A172 (cell line): ENCODE measurements around the gene RRP12. TPM values are rescaled to one million over a fixed set of nuclear protein-coding genes. Genes with fewer than 3 reads are reported as not detected.
"Not testable (repeated sequence)": the region's sequence is repeated elsewhere in the genome, so short reads cannot be mapped to it uniquely, and the experiment has no call there.

Experiments
- DNase-seq: peaks from one replicate; pipeline ENCODE4 v3.0.0-alpha.2; 2015; ENCODE audit warnings: low spot score
- total RNA-seq: library from RNA; depleted of rRNA; stranded (reverse); fragments of >200 nt; shearing (Covaris generic); gene quantifications from 2 replicates; pipeline ENCODE4 v1.2.3, GENCODE V29; 2014

Gene RRP12
- total RNA-seq, 1 experiment from 2014 or later: 47.9 TPM

DNA sequence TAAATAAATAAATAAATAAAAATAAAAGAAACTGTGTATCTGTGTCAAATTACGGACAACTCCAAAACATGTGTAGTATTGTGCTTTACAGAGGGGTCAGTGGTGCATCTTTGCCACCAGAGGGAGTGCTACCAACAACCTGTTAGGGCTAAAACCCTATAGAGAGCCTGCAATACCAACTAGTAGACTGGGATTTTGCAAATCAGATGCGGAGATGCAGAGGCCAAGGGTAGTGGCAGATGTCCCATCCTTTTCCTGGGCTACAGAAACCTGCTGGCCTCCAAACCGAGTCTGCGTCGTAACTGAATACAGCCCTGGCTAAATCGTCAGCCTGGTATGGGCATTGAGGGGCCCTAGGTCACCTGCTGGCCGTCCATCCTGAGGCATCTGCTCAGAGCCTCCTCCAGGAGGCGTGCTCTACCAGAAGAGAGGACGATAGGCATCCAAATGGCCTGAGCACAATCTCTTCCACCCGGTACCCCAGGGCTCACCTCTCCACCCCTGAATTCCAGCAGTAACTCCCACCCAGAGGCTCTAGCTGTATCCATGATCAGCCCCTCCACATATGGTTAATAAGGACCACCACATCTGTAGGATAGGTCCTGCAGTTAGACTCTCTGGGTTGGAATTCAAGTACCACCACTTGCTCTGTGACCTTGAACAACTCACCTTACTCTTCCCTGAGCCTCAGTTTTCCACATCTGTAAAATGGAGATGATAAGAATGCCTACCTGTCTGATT is 6.2 kb upstream of the RRP12 start:
- DNase-seq: peak; percentile 86

DNA sequence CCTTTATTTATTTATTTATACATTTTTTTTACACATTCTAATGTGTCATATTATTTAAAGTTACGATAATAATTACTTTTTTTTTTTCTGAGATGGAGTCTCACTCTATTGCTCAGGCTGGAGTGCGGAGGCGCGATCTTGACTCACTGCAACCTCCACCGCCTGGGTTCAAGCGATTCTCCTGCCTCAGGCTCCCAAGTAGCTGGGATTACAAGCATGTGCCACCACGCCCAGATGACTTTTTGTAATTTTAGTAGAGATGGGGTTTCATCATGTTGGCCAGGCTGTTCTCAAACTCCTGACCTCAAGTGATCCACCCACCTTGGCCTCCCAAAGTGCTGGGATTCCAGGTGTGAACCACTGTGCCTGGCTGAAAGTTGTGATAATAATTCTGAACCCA is 5.3 kb upstream of the RRP12 start:
- DNase-seq: not testable (repeated sequence)

DNA sequence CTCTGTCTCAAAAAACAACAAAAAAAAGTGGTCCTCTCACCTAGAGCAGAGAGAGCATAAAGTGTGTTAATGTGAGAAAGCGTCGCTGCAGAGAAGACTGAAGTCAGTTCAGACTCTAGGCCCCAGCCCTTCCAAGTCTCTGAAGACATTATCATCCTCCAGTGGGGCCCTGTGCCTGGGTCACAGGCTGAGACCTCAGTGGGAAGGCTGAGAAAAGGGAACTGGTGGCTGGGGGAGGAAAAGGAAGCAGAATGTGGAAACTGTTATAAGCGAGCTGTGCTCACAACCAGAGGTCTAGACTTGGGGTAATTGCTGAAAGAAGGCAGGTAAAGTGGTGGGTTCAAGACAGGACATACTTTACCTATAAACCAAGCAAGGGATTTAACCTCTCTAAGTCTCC is 4.9 kb upstream of the RRP12 start:
- no peak for DNase-seq

DNA sequence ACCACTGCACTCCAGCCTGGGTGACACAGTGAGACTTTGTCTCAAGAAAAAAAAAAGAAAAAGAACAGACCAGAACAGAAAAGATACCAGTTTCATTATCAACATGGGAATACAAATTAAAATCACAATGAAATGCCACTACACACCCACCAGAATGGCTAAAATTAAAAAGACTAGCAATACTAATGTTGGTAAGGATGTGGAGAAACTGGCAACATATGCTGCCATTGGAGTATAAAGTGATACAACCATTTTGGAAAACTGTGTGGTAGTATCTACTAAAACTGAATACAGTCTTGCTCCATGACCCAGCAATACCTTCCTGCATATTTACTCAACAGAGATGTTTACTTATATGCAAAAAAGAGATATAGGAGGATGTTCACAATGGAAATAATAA is 2.9 kb upstream of the RRP12 start:
- no peak for DNase-seq

DNA sequence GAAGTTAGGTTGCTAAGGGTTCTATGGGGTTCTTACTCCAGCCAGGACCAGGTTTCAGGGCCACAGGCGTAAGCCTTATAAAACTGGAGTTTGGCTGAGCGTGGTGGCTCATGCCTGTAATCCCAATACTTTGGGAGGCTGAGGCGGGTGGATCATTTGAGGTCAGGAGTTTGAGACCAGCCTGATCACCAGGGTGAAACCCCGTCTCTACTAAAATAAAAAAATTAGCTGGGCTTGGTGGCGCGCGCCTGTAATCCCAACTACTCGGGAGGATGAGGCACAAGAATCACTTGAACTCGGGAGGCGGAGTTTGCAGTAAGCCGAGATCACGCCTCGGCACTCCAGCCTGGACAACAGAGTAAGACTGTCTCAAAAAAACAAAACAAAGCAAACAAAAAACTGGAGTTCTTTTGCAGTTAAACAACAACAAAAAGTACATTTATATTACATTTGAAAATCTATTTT is 347 bp upstream of the RRP12 start:
- no peak for DNase-seq

DNA sequence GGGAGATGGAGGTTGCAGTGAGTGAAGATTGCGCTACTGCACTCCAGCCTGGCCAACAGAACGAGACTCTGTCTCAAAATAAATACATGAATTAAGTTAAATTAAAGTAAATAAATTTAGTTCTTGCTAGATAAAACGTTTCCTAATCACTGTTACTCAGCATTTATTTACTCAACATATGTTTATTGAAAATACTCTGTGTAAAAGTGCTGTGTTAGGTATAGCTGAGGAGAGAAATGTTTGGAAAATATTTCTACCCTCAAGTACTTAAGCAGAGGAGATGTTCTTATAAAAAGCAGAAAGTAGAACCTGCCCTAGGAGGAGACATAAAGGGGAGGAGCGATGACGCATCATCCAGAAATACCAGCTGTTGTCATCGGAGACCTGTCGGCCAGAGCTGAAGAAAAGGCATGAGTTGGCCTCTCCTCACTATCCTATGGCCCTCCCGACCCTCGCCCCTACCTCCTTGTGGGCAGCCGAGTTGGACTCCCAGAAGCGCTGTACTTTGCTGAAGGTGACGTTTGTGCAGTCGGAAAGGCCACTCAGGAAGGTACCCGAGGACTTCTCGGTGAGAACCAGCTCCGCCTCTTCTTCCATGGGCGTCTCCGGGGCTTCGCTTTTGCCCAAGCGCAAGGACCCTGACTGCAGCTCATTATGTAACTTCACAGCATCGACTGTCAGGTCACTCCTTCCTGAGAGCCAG is 1.1 kb downstream of the RRP12 start:
- DNase-seq: peak; percentile 87

DNA sequence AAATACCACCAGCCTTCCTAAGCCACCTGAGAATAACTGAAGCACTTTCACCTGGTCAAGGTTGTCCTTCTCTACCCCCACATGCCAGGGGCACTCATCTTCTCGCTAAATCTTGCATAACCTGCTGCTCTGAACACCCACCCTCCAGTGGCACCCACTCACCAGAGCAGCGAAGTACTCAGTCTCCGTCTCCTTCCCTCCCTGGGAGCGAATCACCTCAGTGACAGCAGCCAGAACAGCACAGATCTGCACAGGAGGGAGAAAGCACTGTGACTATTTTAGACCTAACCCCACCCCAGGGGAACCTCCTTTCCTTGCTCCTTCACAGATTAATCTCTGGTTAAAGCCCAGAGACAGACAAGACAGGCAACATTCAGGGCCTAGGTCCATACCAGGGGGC is 5.1 kb downstream of the RRP12 start:
- no peak for DNase-seq

DNA sequence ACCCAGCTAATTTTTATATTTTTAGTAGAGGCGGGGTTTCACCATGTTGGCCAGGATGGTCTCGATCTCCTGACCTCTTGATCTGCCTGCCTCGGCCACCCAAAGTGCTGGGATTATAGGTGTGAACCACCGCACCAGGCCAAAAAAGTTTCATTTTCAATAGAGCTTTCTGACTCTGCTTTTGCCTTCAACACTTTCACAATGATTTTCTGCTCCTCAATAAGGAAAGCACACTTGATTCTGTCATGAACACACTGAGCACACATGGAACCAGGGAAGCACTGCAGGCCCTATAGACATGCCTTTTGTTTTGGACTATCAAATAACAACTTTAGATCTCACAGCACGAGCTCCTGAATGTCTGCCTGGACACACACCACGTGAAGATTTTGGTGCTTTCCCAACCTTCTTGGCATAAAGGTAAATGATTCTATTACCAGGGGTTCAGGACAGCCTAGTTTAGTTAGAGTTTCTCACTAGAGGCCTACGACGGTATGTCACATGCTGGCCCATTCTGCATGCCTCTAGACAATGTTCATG is 8.0 kb downstream of the RRP12 start:
- DNase-seq: no peak

DNA sequence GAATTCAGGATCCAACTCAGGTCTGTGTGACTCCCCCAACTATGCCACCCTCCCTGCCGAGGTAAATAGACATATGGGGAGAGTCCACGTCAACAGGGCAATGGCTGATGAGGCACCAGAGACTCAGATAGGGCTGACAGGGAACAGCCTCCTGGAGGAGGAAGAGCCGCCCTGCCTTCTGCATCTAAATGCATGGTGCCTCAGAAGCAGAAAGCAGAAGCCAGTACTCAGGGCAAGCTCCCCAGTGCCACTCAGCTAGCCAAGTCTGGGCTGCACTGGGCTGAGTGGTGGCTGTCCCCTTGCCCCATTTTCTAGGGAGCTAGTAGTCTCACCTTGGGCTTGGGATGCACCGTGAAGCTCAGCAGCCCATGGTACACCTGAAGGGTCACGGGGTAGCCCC is 11.0 kb downstream of the RRP12 start:
- no peak for DNase-seq

DNA sequence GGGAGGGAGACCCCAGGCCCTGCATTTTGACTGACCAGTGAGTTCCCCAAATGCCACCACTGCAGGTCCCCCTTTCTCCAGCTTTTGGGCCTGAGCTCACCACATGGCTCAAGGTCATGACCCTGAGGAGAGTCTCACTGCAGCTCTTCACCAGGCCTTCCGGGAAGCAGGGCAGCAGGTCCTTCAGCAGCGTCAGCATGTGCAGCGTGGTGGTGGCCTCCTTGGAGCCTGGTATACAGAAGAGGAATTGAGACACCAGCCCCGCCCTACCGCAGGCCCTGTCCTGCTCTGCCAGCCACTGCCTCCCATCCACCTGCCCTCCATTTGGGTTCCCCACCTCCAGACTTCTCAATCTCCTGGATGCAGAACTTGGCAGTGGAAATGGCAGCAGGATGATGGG is 13.0 kb downstream of the RRP12 start:
- DNase-seq: no peak

DNA sequence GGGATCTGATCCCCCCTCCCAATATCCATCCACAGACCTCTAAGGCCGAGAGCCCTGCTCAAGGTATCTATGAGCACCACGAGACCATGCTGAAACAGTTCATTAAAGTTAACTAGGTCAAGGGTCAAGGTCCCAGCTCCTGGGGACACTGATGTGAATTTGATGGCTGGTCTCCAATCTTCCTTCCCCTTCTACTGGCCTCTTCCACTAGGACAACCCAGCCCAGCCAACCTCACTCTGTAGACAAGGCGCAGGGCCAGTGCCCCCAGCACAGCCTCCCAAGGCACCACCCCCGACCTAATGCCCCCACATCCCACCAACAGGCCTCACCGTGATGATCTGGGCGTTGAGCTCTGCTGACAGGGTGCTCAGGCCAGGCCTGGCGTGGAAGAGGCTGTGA is 15.6 kb downstream of the RRP12 start:
- no peak for DNase-seq

DNA sequence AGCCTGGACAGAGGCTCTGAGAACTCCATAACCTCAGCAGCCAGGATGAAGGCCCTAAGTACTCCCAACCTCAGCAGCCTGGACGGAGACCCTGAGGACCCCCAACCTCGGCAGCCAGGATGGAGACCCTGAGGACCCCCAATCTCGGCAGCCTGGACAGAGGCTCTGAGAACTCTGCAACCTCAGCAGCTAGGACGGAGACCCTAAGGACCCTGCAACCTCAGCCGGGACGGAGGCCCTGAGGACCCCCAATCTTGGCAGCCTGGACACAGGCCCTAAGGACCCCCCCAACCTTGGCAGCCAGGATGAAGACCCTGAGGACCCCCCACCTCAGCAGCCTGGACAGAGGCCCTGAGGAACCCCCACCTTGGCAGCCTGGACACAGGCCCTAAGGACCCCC is 16.5 kb downstream of the RRP12 start:
- DNase-seq: no peak

DNA sequence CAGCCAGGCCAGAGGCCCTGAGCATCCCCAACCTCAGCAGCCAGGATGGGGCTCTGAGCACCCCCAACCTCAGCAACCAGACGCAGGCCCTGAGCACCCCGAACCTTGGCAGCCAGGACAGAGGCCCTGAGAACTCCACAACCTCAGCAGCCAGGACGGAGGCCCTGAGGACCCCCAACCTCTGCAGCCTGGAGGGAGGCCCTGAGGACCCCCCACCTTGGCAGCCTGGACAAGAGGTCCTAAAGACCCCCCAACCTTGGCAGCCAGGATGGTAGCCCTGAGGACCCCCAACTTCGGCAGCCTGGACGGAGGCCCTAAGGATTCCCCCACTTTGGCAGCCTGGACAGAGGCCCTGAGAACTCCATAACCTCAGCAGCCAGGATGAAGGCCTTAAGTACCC is 17.0 kb downstream of the RRP12 start:
- no peak for DNase-seq

DNA sequence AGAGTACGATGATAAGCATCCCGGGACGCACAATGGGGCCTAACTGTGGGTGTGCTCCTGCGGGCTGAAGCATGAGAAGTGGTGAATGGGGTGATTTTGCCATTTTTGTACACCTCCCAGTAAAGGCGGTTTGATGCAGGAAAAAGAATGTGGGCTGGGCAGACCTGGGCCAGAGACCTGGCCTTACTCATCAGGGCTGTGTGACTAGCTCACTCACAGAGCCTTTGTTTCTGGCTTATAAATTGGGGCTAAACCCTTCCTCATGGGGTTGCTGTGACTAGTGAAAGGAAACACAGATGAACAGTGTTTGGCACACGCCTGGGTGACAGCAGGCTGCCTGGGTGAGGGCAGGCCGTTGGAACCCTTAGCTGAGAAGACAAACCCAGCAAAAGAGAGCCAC is 18.0 kb downstream of the RRP12 start:
- DNase-seq: no peak

DNA sequence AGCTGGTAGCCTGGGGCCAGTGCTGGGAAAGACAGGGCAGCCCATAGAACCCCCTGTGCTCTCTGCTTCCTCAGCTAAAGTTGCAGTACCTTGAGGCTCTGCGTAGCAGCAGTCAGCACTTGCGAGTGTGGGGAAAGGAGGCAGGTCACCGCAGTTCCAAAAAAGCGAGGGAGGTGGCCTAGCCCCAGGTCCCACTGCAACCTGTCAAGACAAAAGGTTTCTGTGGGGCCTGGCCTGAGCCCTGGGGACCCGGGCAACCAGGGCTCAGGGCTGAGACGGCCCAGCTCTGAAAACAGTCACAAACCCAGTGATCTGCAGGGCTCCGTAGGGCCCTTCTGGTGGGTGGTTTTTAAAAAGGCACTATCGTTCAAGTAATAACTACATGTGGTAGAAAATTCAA is 19.5 kb downstream of the RRP12 start:
- no peak for DNase-seq

DNA sequence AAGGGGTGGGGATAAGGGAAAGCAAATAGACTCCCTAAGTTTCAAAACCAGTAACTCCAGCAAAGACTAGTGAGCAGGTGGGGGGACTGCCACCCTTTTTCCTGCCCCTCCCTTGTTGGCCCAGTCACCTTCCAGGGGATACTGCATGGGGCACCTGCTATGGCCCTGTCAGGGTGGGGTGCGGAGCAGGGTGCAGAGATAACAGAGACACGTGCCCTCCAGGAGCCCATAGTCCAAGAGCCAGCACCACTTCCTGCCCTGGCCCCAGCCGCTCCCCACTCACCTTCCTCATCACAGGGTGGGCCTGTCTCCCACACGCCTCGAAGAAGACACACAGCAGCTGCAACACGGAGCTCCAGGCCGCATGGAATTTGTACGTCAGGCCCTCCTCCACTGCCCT is 20.6 kb downstream of the RRP12 start:
- no peak for DNase-seq

DNA sequence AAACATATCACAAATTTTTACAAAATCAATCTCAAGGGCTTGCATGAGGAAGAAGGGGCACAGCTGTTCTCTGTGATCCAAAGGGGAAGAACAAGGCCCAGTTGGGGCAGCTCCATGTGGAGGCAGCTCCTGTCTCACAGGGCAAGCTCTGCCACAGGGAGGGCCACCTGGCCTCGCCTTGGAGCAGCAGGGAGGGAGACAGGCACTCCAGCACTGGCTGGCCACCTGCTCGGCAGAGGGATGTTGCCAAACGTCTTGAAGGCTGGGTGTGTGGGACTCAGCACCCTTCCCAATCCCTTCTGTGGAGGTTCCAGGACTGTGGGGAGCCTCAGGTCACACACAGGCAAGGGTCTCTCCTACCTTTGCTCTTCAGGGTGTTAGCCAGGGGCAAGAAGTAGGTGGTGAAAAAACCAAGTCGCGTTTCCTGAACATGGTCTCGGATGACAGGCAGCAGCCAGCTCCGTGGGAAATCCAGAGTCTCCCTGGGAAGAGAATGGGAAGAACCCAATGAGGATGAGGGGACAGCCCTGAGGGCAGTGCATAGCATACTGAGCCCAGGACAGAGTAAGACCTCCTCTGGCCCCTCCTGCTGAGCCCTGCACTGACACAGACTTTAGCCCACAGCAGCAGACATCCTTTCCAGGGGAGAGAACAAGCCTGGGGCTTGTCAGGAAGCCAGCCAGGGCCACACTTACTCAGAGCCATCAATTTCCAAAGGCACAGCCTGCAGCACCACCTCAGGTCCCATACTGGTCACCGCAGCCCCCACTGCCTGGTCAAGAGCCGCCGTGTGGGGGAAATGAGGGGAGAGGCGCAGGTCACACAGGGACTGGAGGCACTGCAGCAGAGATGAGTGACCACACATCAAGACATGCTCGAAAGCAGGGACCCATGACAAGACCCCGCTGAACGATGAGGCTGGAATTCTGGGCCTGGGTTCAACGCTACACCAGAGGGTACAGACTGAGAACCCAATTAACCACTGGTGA is 21.9 kb downstream of the RRP12 start:
- no peak for DNase-seq

DNA sequence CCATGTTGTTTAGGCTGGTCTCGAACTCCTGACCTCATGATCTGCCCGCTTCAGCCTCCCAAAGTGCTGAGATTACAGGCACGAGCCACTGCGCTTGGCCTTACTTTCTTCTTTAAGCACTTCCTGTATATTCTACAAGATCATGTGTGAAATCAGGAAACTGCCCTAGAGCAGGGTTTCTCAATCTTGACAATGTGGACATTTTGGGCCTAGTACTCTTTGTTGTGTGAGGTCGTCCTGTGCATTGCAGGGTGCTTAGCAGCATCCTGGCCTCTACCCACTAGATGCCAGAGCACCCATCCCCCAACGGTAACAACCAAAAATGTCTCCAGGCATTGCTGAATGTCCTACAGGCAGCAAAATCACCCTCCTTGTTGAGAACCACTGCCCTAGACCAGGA is 24.7 kb downstream of the RRP12 start:
- DNase-seq: no peak

DNA sequence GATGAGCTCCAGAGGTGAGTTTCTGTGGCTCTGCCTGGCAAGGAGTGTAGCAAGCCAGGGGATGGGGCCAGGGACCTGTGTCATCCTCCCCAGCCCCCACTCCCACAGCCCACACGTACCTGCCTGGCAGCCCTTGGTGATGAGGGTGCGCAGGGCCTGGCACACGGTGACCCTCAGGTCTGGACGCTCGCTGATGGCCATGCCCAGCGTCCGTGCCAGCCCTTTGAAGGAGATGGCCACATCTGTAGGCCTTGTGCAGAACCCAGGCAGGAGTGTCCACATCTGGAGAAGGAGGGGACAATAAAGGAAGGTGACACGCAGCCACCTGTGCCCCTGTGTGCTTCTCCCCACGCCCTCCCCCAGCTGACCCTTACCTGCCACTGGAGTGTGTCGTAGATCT is 27.7 kb downstream of the RRP12 start:
- no peak for DNase-seq

DNA sequence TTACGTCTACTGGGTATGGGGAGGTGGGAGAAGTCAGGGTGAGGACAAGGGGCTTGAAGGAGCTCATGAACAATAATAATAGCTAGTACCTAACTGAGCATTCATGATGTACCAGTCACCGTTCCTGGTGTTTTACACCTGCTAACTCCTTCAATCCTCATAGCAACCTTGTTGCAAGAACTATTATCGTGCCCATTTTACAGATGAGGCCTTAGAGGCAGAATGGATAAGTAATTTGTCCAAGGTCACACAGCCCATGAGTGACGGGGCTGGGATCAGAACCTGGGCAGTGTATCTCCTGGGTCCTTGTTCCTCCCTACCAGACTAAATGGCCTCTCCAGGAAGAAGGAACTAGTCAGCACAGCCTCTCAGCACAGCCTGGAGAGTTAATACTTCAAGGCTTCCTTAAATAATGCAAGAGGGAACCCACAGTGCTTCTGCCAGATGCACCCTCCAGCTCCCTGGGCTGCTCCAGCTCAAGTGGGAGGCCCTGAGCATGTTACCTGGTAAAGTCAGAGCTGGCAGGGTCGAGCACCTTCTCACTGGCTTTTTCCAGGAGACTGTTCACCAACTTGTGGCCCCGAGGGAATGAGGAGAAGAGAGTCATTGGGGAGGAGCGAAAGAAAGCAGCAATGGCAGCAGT is 28.8 kb downstream of the RRP12 start:
- no peak for DNase-seq

DNA sequence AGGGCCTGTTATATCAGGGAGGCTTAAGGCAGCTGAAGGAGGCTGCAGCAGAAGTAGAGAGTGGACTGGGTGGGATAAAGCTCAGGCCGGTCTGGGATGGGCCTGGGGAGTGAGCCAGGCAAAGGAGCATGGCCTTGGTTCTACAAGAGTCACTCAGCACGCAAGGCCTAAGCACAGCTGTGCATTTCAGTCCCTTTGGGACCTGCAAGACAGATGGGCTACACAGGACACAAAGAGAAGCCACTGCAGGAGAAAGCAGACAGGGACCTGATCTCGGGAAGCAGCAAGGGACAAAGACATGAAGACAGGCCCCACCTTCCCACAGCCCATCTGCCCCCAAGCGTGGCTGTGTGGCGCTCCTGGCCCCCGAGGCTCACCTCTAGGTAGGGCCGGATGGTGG is 29.4 kb downstream of the RRP12 start:
- no peak for DNase-seq
